HG02763 (cell line): ENCODE data around the gene GALNT4.

Source experiments
- ATAC-seq: cut with Tn5 transposase; IDR thresholded peaks from one replicate; pipeline ENCODE4 v1.9.1; 2021; ENCODE audit warnings: mild to moderate bottlenecking, moderate library complexity; ENCODE audit not compliant: unreplicated experiment

GALNT4 gene

GRCh38 chr12:89524541-89525304 lies at the start of gene GALNT4:
Gene GALNT4, minus strand, starts transcription at chr12:89524796. Its CDS starts 247 bp downstream, at chr12:89524549.
- peak; percentile 76 for ATAC-seq

DNA sequence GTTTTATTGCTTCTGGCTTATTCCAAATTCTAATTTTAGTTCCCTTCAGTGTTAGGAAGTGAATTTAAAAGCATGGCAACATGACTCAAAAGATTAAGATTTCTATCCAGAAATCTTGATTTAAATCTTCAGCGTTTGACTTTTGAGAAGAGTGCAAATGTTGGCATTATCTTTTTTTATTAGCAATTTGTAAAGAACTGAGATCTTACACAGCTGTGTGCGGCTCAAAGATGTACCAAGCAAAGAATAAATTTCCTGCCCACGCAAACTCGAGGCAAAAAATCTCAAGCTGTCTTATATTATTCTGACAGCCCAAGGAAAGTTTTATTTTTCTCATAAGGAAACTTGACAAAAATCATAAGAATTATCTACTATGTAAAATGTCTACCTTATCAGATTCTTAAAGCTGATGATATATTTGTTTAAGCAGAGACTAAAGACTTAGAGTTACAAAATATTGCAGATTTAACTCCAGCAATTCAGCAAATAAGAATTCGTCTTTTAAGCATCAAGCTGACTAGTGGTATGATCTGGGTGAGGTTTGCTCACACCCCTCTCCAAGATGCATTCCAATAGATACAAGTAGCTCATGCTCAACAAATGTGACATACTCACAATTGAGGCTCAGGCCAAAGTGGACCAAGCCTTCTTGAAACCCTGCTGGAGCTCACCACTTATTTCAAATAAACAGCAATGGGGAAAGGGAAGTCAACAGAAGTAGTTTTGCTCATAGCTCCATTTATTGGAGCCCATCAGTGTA lies 48.6 kb upstream of the GALNT4 start:
- no peak for ATAC-seq

GRCh38 chr12:89571491-89572195 lies 47.0 kb upstream of the GALNT4 start:
- ATAC-seq = no peak

- ATAC-seq = no peak
Measured at GRCh38 chr12:89568484-89568883, 43.9 kb upstream of the GALNT4 start.

GRCh38 chr12:89567691-89568239 lies 43.2 kb upstream of the GALNT4 start:
- no peak for ATAC-seq

- ATAC-seq = no peak
Measured at GRCh38 chr12:89566615-89567014, 42.0 kb upstream of the GALNT4 start.

DNA sequence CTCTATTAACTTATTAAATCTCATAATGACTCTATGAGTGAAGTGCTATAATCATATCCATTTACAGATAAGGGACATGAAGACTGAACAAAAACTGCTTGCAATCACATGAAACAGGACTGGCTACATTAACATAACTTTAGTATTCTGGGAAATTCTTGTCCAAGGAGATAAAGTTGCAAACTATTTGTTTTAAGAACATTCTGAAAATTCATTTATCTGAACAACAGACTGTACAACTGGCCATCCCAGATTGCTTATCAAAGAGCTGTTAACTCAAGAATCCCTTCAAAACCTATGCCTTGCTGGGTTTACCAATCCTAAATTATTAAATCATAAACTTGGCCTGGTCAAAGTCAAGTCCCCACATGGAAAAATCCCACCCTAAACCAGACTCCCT lies 40.4 kb upstream of the GALNT4 start:
- ATAC-seq = no peak

GRCh38 chr12:89559753-89560152 lies 35.2 kb upstream of the GALNT4 start:
- no peak for ATAC-seq

- no peak for ATAC-seq
Measured at GRCh38 chr12:89556976-89557375, 32.4 kb upstream of the GALNT4 start.

- ATAC-seq = no peak
Measured at GRCh38 chr12:89552376-89552775, 27.8 kb upstream of the GALNT4 start.

DNA sequence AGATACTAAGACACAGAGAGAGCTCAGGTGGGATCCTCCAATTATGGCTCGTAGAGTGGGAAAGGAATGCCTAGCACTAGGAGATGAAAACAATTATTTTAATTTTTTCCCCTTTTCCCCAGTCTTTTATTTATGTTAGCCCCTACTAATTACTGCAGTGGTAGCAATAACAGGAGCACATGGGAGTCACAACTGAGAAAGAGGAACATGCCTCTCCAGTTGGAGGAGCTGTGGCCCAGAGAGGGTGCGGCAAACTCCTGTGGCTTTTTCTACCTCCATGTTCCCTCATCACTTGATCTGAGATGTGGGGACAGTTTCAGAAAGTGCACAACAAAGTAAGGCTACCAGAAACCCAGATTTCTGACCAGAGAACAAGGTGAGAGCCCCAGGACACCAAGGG lies 27.2 kb upstream of the GALNT4 start:
- no peak for ATAC-seq

GRCh38 chr12:89547101-89547500 lies 22.5 kb upstream of the GALNT4 start:
- ATAC-seq = no peak

DNA sequence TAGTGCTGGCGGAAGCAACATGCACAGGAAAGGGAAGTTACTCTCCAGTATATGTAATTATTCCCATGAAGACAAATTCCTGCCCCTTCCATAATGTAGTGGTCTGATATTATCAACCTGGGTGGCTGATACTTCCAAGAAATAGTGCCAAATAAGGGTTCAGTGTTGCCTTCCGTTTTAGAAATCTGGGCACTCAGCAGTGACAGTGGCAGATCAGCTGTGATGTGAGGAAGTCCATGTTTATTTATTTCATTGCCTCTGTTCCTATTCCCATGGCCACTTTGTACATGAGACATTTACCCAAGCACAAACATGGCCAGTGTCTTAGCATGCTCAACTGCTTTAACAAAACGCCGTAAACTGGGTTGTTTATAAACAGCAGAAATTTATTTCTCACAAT lies 21.6 kb upstream of the GALNT4 start:
- no peak for ATAC-seq

DNA sequence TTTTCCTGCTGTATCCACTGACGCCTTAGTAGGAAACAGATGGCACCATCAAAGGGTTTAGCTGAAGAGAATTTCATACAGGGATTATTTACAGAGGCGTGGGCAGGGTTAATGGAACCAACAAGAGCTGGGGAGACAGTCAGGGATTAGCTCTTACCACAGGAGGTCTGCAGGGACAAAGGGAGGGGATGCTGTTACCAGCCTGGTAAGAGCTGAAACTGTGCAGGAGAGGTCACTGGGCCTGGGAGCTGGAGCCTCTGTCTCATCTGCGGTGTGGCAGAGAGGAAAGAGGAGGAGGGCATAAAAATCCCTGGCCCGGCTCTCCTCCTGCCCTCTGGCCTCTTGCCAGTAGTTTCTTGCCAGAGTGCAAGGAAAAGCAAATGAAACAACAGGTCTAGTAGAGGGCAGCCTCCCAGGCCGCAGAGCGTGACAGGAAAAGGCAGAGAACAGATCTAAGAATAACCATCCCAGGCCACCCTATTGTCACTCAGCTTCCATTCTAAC lies 20.1 kb upstream of the GALNT4 start:
- no peak for ATAC-seq

DNA sequence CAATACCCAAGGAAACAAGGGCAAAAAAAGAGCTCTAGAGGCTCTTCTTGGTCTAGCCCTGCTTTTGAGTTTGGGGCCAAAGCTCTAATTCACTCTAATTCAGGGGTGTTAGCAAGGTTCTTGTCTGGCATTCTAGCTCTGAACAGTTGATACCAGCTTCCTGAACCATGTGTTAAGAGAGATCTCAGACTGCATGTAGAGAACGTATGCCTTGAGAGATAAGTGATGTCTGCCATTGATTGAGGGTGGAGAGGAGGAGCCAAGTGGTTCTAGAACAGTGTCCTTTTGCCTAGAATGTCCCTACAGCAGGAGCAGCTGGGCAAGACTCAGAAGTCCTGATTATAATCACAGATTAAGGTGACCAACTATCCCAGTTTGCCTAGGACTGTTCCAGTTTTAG lies 19.4 kb upstream of the GALNT4 start:
- ATAC-seq = no peak

GRCh38 chr12:89542912-89543592 lies 18.5 kb upstream of the GALNT4 start:
- ATAC-seq = peak; percentile 84

- no peak for ATAC-seq
Measured at GRCh38 chr12:89542236-89542635, 17.6 kb upstream of the GALNT4 start.

DNA sequence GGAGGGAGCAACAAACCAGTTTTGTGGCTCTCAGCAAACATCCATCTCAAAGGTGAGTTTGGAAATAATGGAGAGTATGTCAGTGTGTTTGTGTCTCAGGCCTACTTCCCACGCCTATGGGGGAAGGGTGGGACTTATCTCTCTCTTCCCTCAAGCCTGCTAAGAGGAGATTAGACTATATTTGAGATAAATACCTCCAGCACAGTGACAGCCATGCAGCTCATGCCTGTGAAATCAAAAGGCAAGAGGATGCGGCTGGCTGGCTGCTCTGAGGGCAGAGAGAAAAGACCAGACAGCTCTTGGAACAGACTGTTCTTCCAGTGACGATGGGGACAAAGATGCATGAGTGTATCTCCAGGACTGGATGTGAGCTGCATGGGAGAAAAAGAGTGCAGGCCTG lies 16.0 kb upstream of the GALNT4 start:
- no peak for ATAC-seq

DNA sequence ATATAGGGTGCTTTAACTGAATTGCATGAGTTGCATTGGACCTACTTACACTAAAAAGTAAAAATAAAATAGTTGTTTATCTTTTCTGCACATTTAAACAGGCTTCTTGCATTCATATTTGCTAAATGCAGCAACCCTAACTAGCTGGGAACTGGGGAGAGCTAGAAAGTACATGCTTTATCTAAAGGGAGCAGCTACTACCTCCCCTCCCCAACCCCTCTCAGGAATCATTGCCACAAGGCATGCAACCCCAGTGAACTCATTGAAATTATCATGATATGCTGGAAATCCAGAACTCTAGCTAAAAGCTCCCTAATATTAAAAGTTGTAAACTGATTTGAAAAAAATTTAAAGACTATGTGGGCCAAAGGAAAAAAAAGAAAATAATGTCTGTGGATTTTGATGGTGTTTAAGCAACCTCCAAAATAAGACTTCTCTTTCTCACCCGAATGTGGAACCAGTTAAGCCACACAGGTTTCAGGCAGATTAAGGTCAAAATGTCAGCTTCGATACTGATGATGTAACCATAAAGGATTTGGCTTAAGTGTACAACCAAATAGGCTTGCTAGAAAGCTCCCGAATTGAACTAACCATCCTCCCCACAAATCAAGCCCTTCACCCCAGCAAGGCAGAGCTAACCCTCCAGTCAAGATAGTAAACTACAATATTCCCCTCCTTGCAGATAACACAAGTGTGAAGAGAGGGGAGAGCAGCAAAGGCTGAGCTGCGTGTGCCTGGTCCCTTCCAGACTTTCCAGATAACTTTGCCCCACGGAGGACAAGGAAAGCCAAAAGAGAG lies 15.0 kb upstream of the GALNT4 start:
- ATAC-seq = no peak

DNA sequence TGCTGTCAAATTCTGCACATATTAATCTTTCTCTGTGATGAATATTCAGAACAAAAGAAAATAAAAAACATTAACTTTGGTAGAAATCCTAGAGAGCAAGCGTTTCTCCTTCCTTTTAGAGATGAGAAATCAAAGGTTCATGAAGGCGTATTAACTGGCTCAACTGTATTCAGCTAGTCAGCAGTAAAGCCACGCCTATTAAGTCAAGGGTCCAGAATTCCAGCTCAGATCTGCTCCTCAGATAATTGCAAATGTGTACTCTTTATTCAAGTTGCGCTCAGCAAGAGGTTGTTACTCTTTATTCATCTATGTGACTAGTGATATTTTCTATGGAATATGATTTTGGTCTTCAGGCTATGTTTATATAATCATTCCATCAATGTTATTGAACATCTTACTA lies 14.3 kb upstream of the GALNT4 start:
- ATAC-seq = no peak
